ENCODE data around the gene ITGAD.
"Not testable (repeated sequence)": the region's sequence is repeated elsewhere in the genome, so short reads cannot be mapped to it uniquely, and the experiment has no call there.

The ITGAD gene

DNA sequence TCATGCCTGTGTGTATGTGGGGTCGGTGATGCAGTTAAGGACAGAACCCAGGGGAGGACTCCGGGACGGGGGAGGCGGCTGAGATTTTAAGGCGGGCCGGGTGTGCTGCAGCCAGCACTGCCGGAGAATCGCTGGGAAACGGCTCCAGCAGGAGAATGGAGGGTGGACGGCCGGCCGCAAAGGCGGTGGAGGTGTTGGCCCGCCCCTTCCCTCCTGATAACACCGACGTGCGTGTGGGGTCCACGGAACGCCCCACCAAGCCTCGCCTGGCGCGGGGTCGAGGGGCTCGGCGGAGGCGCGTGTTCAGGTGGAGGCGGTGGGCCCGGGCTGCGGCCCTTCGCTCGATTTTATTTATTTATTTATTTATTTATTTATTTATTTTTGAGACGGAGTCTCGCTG, 48.8 kb downstream of the ITGAD start:
- TF ChIP-seq, protein P1, sequence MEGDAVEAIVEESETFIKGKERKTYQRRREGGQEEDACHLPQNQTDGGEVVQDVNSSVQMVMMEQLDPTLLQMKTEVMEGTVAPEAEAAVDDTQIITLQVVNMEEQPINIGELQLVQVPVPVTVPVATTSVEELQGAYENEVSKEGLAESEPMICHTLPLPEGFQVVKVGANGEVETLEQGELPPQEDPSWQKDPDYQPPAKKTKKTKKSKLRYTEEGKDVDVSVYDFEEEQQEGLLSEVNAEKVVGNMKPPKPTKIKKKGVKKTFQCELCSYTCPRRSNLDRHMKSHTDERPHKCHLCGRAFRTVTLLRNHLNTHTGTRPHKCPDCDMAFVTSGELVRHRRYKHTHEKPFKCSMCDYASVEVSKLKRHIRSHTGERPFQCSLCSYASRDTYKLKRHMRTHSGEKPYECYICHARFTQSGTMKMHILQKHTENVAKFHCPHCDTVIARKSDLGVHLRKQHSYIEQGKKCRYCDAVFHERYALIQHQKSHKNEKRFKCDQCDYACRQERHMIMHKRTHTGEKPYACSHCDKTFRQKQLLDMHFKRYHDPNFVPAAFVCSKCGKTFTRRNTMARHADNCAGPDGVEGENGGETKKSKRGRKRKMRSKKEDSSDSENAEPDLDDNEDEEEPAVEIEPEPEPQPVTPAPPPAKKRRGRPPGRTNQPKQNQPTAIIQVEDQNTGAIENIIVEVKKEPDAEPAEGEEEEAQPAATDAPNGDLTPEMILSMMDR (IDR thresholded peaks at IDR 0.05; ENCODE audit: extremely low read depth, insufficient read depth, missing control alignments) = no peak
- in situ Hi-C loops (cut with MboI; ENCODE audit: low pct_unique_long_range_greater_than_20kb, low sequenced_read_pairs, unreplicated experiment) = loop anchor here (10.0 to 25.0 kb wide), 2 partner anchors 237 to 480 kb away; partner anchors contain the start of genes PYCARD and SETD1A
- no peak for DNase-seq (ENCODE audit: low spot score)

DNA sequence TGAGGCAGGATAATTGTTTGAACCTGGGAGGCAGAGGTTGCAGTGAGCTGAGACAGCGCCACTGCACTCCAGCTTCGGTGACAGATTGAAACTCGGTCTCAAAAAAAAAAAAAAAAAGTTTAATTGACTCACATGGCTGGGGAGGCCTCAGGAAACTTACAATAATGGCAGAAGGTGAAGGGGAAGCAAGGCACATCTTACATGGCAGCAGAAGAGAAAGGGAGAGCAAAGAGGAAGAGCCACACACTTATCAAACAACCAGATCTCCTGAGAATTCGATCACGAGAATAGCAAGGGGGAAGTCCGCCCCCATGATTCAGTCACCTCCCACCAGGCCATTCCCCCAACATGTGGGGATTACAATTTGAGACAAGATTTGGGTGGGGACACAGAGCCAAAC, 52.8 kb downstream of the ITGAD start:
- not testable (repeated sequence) for DNase-seq (ENCODE audit: low spot score)
- in situ Hi-C loops (cut with MboI; ENCODE audit: low pct_unique_long_range_greater_than_20kb, low sequenced_read_pairs, unreplicated experiment) = loop anchor here (10.0 to 25.0 kb wide), 2 partner anchors 241 to 484 kb away; partner anchors contain the start of genes PYCARD and SETD1A

DNA sequence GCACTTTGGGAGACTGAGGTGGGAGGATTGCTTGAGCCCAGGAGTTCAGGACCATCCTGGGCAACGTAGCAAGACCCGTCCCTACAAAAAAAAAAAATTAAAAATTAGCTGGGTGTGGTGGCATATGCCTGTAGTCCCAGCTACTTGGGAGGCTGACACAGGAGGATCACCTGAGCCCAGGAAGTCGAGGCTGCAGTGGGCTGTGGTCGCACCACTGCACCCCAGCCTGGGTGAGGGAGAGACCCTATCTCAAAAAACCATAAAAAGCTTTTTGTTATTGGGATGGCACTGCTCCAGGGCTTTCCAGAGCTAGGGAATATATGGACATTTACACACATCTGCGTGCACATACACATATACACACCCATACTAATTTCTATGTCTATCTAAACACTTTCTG, 58.1 kb downstream of the ITGAD start:
- TF ChIP-seq, protein P1 (IDR thresholded peaks at IDR 0.05; ENCODE audit: extremely low read depth, insufficient read depth, missing control alignments) = no peak
- no peak for DNase-seq (ENCODE audit: low spot score)
- in situ Hi-C loops (cut with MboI; ENCODE audit: low pct_unique_long_range_greater_than_20kb, low sequenced_read_pairs, unreplicated experiment) = loop anchor here (25.0 kb wide), 1 partner anchor 411 kb away; the partner anchor contains the start of gene ZNF267

DNA sequence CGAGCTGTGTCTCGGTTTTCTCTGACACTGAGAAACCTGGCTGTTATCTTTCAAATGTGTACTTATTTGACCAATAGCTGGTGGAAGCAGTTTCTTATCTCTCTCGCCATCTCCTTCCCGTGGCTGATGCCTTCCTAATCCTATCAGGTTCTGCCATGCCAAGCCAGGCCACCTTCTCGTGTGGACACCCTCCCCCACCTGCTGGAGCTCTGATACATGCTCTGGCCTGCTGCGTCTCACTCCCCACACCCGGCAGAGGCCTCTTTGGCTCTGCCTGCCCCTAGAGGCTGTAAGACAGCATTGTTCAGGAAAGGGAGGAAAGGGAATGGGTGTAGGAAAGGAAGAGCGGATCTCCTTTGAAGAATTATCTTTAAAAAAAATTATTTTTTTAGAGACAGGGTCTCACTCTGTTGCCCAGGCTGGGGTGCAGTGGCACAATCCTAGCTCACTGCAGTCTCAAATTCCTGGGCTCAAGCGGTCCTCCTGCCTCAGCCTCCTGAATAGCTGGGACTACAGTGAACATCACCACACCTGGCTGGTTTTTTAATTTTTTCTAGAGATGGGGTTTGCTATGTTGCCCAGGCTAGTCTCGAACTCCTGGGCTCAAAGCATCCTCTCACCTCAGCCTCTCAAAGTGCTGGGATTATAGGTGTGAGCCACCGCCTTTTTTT, 58.7 kb downstream of the ITGAD start:
- in situ Hi-C loops (cut with MboI; ENCODE audit: low pct_unique_long_range_greater_than_20kb, low sequenced_read_pairs, unreplicated experiment) = loop anchor here (25.0 kb wide), 1 partner anchor 410 kb away; the partner anchor contains the start of gene ZNF267
- TF ChIP-seq, protein P1 (IDR thresholded peaks at IDR 0.05; ENCODE audit: extremely low read depth, insufficient read depth, missing control alignments) = peak; percentile 29
- no peak for DNase-seq (ENCODE audit: low spot score)

DNA sequence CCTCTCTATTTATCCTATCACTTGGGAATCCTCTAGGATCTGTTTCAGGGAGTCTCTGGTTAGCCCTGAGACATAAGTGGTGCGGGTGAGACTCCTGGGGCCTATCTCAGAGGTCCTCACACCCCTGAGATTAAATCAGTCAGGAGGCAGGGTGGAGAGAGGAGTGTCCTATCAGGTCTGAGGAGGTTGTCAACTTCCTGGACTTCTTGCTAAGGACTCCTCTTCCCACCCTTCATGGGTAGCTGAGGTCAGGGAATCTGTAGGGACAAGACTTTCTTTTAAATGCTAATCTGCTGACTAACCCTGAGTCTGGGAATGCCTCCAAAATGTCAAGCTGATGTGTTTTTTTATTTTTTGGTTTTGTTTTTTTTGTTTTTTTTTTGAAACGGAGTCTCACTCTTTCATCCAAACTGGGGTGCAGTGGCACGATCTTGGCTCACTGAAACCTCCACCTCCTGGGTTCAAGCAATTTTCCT, 59.5 kb downstream of the ITGAD start:
- TF ChIP-seq, protein P1 (IDR thresholded peaks at IDR 0.05; ENCODE audit: extremely low read depth, insufficient read depth, missing control alignments) = no peak
- in situ Hi-C loops (cut with MboI; ENCODE audit: low pct_unique_long_range_greater_than_20kb, low sequenced_read_pairs, unreplicated experiment) = loop anchor here (25.0 kb wide), 1 partner anchor 410 kb away; the partner anchor contains the start of gene ZNF267
- no peak for DNase-seq (ENCODE audit: low spot score)

DNA sequence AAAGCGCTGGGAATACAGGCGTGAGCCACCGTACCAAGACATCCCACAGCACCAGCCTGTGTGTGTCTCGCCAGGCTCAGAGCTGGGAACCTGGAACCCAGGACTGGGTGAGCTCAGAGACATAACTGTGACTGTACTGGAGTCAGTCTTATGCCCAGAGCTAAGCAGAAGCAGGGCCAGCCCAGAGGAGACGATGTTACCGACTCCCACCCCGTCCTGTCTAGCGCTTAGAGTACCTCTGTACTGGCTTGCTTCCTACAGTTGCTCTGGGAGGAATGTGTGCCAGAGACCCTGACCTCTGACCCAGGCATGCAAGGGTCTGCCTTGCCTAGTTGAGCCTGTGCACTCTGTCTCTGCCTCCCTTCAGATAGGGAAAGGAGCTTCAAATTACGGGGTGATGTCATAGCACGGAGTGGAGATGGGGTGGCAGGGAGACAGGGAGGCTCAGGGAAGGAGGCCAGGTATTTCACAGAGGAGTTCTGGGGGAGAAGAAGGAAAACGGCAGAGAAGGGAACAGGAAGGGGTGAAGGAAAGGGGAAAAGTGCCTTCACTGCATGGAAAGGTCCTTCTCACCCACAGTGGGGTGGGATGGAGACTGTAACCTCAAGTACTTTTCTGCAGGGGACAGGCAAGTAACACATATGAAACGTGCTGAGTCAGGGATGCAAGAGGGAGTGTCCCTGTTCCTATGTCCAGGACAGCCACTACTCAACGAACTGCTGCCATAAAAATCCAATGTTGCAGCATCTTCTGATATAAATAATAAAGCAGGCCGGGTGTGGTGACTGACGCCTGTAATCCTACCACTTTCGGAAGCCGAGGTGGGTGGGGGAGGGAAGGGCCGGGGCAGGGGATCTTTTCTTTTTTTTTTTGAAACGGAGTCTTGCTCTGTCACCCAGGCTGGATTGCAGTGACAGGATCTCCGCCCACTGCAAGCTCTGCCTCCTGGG, 60.4 kb downstream of the ITGAD start:
- no peak for DNase-seq (ENCODE audit: low spot score)
- in situ Hi-C loops (cut with MboI; ENCODE audit: low pct_unique_long_range_greater_than_20kb, low sequenced_read_pairs, unreplicated experiment) = loop anchor here (25.0 kb wide), 1 partner anchor 409 kb away; the partner anchor contains the start of gene ZNF267
- TF ChIP-seq, protein P1 (IDR thresholded peaks at IDR 0.05; ENCODE audit: extremely low read depth, insufficient read depth, missing control alignments) = no peak

All from GM13977 (cell line).